PC-3 (cell line): Measurements from ENCODE around the gene RNF5. TPM values are rescaled to one million over a fixed set of nuclear protein-coding genes. Genes with fewer than 3 reads are reported as not detected.
A peak's percentile ranks its signal among the peaks of the same experiment; 100 is the strongest.
"Not testable (repeated sequence)": the region's sequence is repeated elsewhere in the genome, so short reads cannot be mapped to it uniquely, and the experiment has no call there.

Source experiments
- ATAC-seq: fragments of 200-7000 bp; cut with Tn5 transposase; 2 replicates; pipeline ENCODE4 v1.9.1; 2020; ENCODE audit warnings: mild to moderate bottlenecking, moderate library complexity
- BruUV-seq: library from RNA; stranded (reverse); fragments of 400-500 nt; replicated peaks from 2 replicates; lab custom pipeline; 2021; lab: Mats Ljungman, UMichigan
- CTCF ChIA-PET: fragments of 300-600 bp; sonication (Branson Sonifier 250); formaldehyde crosslinking; loops from one replicate; lab custom pipeline; 2022; ENCODE audit warnings: antibody characterized with exemption; lab: Charles Lee
- POLR2A ChIA-PET: fragments of 300-600 bp; sonication (Branson Sonifier 250); formaldehyde crosslinking; loops from one replicate; lab custom pipeline; 2022; ENCODE audit warnings: antibody characterized with exemption; ENCODE audit not compliant: unreplicated experiment; lab: Charles Lee
- DNase-seq: peaks from one replicate; pipeline ENCODE4 v3.0.0-alpha.2; 2015
- H2AFZ ChIP-seq: fragments of 300-600 bp; sonication (generic); 2 replicates; pipeline ENCODE4 v1.6.0; 2016; ENCODE audit warnings: antibody characterized with exemption, low read length
- H3F3A ChIP-seq: fragments of 300-600 bp; sonication (generic); one replicate; pipeline ENCODE4 v1.6.0; 2017; ENCODE audit warnings: antibody characterized with exemption, low read length, control low read depth, mild to moderate bottlenecking; ENCODE audit not compliant: unreplicated experiment
- H3K27ac ChIP-seq: fragments of 300-600 bp; sonication (generic); 2 replicates; pipeline ENCODE4 v1.5.1; 2016; ENCODE audit warnings: mild to moderate bottlenecking, low read length
- H3K27me3 ChIP-seq: fragments of 300-600 bp; sonication (generic); 2 replicates; pipeline ENCODE4 v1.6.1; 2016; ENCODE audit warnings: low read length, mixed read lengths
- H3K36me3 ChIP-seq: fragments of 300-600 bp; sonication (generic); 2 replicates; pipeline ENCODE4 v1.6.1; 2016; ENCODE audit warnings: low read depth, mixed run types, low read length, mixed read lengths
- H3K4me1 ChIP-seq: fragments of 300-600 bp; sonication (generic); 2 replicates; pipeline ENCODE4 v1.5.1; 2016; ENCODE audit warnings: low read length; ENCODE audit not compliant: insufficient read depth
- H3K4me2 ChIP-seq: fragments of 300-600 bp; sonication (generic); 2 replicates; pipeline ENCODE4 v1.6.0; 2016; ENCODE audit warnings: low read length
- H3K4me3 ChIP-seq: fragments of 300-600 bp; sonication (generic); 2 replicates; pipeline ENCODE4 v1.5.1; 2016; ENCODE audit warnings: mild to moderate bottlenecking, low read length, mixed read lengths
- H3K79me2 ChIP-seq: fragments of 300-600 bp; sonication (generic); 2 replicates; pipeline ENCODE4 v1.6.1; 2017; ENCODE audit warnings: low read length, mixed read lengths
- H3K9ac ChIP-seq: fragments of 300-600 bp; sonication (generic); 2 replicates; pipeline ENCODE4 v1.6.0; 2016; ENCODE audit warnings: mild to moderate bottlenecking, low read length
- H3K9me2 ChIP-seq: fragments of 300-600 bp; sonication (generic); replicated peaks from 2 replicates; pipeline ENCODE4 v1.6.1; 2016; ENCODE audit warnings: mixed run types, low read length, mixed read lengths
- H3K9me3 ChIP-seq: fragments of 300-600 bp; sonication (generic); 2 replicates; pipeline ENCODE4 v1.6.1; 2016; ENCODE audit warnings: low read length, mixed read lengths
- H4K20me1 ChIP-seq: fragments of 300-600 bp; sonication (generic); 2 replicates; pipeline ENCODE4 v1.6.1; 2016; ENCODE audit warnings: low read length, mixed read lengths
- CTCF ChIP-seq: fragments of 300-600 bp; sonication (generic); conservative IDR thresholded peaks from 2 replicates; pipeline ENCODE4 v1.5.1; 2017; ENCODE audit warnings: antibody characterized with exemption, low read depth, mild to moderate bottlenecking, low read length
- EZH2 ChIP-seq: fragments of 300-600 bp; sonication (generic); IDR thresholded peaks from one replicate; pipeline ENCODE4 v1.6.1; 2017; ENCODE audit warnings: antibody characterized with exemption, mild to moderate bottlenecking, low read length; ENCODE audit not compliant: unreplicated experiment
- EZH2phosphoT487 ChIP-seq: fragments of 300-600 bp; sonication (generic); IDR thresholded peaks from 2 replicates; pipeline ENCODE4 v1.6.1; 2018; ENCODE audit warnings: mild to moderate bottlenecking, antibody characterized with exemption, low read length, borderline replicate concordance
- intact Hi-C: fragments of 100-400 bp; cut with micrococcal nuclease; formaldehyde crosslinking; loops from 2 replicates; pipeline ENCODE4 v1.9.0; 2023
- total RNA-seq: library from RNA; depleted of rRNA; stranded (reverse); fragments of >200 nt; gene quantifications from 2 replicates; pipeline ENCODE4 v1.2.3, GENCODE V29; 2014

The RNF5 gene
- total RNA-seq, 1 experiment from 2014 or later, result 69.0 TPM

DNA sequence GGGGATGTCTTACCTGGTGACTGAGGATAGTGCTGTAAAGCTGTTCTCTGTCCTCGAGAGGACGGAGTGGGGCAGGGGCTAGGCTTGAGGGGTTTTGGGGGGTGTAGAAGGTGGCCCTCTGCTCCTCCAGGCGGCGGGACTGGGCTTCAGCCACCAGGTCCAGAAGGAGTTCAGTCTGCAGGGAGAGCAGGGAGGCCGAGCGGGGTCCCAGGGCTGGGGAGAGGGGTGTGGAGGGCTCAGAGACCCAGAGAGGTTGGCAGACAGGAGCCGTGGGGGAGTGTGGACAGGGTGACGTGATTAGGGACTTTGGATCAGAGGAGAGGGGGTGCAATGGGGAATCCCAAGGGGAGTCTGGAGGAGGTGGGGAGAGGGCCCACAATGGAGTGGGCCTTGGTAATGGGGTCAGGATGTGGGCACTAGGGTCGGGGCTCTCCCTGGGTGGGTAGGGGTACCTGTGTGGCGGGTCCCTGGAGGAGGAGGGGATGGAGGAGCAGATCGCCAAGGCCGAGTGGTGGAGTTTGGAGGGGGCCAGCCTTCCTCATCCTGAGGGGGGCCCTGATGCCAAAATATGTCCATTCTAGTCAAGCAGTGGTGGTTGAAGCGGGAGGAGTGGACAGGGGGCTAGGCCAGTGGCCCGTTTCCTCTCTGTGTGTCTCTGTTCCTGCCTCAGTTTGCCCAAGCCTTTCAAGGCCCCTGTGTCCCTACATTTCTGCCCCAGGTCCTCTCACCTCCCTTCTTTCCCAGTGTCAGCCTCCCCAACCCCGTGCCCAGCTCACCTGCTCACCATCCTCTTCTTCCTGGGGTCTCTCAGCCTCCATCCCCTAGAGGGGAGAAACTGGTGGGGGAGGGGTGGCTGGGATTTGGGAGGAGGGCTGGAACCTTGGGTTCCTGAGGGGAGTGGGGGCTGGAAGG is 13.7 kb downstream of the RNF5 start:
- intact Hi-C loops, result no loop called here
- no TSS peak for BruUV-seq
- ATAC-seq (no peak), DNase-seq (no peak)
- Histone ChIP-seq H3K27me3 (no peaks in the 10 kb centered on the region), H3K4me3 (no peak overlapping the region), H2AFZ (no peak overlapping the region), H4K20me1 (no peaks in the 10 kb centered on the region), H3K9ac (no peak overlapping the region), H3K4me2 (peak overlapping the region; percentile 61; the same call in 1 of the 2 replicates), H3K9me3 (no peaks in the 10 kb centered on the region), H3K79me2 (peaks cover 18% of the 10 kb centered on the region), H3K9me2 (no peaks in the 10 kb centered on the region), H3K27ac (no peak overlapping the region), H3K36me3 (no peaks in the 10 kb centered on the region), H3K4me1 (peaks cover 41% of the 10 kb centered on the region), H3F3A (no peaks in the 10 kb centered on the region)
- TF ChIP-seq EZH2 (no peak), EZH2phosphoT487 (no peak), CTCF (no peak)
- ChIA-PET POLR2A (no interaction called here), CTCF (no interaction called here)

DNA sequence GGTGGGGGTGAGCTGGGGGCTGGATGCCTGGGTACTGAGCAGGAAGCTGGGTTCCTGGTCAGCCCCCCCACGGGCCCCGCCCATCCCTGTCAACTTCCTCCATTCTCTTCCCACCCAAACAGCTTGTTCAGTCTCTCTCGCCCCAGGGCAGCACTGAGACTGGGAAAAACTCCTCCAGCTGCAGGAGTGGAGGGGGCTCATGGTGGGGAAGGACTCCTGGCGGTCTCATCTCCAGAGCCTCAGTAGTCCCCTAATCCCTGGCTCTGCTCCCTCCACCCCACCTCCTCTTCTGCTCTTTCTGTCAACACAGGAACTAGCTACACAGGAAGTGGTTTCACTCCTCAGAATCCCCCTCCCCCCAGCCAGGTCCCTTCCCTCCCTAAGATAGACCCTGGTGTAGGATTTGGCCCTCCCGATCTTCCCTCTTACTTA is 14.4 kb downstream of the RNF5 start, which contains the start of gene GPSM3:
Gene GPSM3 (minus strand): TSS at position 36 of the 432 bp plus-strand sequence. CDS start 130 bp downstream, outside the sequence.
- Histone ChIP-seq H2AFZ (peak within 1 kb of the TSS; percentile 49), H3K27me3 (no peaks in the 10 kb centered on the region), H3K79me2 (peaks cover 18% of the 10 kb centered on the region), H3K4me3 (no peak within 1 kb of the TSS), H3K4me1 (peaks cover 41% of the 10 kb centered on the region), H3K9me2 (no peaks in the 10 kb centered on the region), H3F3A (no peaks in the 10 kb centered on the region), H4K20me1 (no peaks in the 10 kb centered on the region), H3K27ac (no peak within 1 kb of the TSS), H3K9ac (no peak within 1 kb of the TSS), H3K9me3 (no peaks in the 10 kb centered on the region), H3K36me3 (no peaks in the 10 kb centered on the region), H3K4me2 (peak within 1 kb of the TSS; percentile 61)
- BruUV-seq, result no TSS peak
- POLR2A ChIA-PET, result no interaction called here
- no peak for TF ChIP-seq CTCF
- no peak for TF ChIP-seq EZH2
- no peak for TF ChIP-seq EZH2phosphoT487
- no peak for ATAC-seq
- DNase-seq, result no peak
- intact Hi-C loops, result no loop called here
- CTCF ChIA-PET, result no interaction called here

- H3K9ac ChIP-seq, H3K27me3 ChIP-seq, H3F3A ChIP-seq, BruUV-seq, H3K36me3 ChIP-seq, H3K9me3 ChIP-seq, H2AFZ ChIP-seq, intact Hi-C loops, CTCF ChIA-PET, H3K4me3 ChIP-seq, H4K20me1 ChIP-seq, POLR2A ChIA-PET, H3K9me2 ChIP-seq, ATAC-seq, H3K27ac ChIP-seq, DNase-seq: not testable (repeated sequence)
- Histone ChIP-seq H3K79me2 (peaks cover 18% of the 10 kb centered on the region), H3K4me2 (peak overlapping the region; percentile 61; the same call in 1 of the 2 replicates), H3K4me1 (peaks cover 41% of the 10 kb centered on the region)
Measured at GRCh38 chr6:32193096-32193495, 14.9 kb downstream of the RNF5 start.
